Measurements from ENCODE around the gene R3HDM2. TPM values are rescaled to one million over a fixed set of nuclear protein-coding genes. Genes with fewer than 3 reads are reported as not detected.

Gene R3HDM2
- total RNA-seq, 1 experiment from 2014 or later, result 24.4 TPM

DNA sequence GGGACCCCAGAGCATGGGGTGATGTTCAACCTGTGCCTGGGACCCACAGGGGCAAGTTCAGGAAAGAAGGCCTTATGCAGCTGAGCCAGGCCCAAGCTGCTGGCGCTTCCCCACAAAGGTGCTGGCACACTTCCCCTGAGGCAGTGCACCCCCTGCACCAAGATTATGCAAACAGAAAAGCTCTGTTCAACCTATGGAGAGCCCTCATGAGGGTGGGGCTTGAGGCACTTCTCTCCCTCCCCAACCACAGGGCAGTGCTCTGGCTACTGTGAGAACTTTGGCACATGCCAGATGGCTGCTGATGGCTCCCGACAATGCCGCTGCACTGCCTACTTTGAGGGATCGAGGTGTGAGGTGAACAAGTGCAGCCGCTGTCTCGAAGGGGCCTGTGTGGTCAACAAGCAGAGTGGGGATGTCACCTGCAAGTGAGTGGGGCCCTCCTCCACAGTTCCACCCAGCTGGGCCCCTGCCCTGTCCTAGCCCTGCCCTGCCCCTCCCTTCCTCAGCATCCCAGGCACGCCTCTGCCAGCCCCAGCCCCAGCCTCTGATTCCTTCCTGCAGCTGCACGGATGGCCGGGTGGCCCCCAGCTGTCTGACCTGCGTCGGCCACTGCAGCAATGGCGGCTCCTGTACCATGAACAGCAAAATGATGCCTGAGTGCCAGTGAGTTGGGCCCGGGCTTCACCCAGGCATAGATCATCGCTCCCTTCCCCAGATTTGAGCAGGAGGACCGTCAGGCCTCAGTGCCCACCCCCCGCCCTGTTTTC, 219.7 kb downstream of the R3HDM2 start:
- DNase-seq (ENCODE audit: extremely low read depth, low read depth), result no peak

GRCh38 chr12:57210461-57210860, 220.4 kb downstream of the R3HDM2 start:
- DNase-seq (ENCODE audit: extremely low read depth, low read depth), result no peak

- no peak for DNase-seq (ENCODE audit: extremely low read depth, low read depth)
Measured at GRCh38 chr12:57209916-57210315, 220.9 kb downstream of the R3HDM2 start.

- DNase-seq (ENCODE audit: extremely low read depth, low read depth), result no peak
Measured at GRCh38 chr12:57208631-57209282, 222.1 kb downstream of the R3HDM2 start.

- DNase-seq (ENCODE audit: extremely low read depth, low read depth), result no peak
Measured at GRCh38 chr12:57207731-57208630, 222.9 kb downstream of the R3HDM2 start.

- no peak for DNase-seq (ENCODE audit: extremely low read depth, low read depth)
Measured at GRCh38 chr12:57205931-57206330, 224.9 kb downstream of the R3HDM2 start.

DNA sequence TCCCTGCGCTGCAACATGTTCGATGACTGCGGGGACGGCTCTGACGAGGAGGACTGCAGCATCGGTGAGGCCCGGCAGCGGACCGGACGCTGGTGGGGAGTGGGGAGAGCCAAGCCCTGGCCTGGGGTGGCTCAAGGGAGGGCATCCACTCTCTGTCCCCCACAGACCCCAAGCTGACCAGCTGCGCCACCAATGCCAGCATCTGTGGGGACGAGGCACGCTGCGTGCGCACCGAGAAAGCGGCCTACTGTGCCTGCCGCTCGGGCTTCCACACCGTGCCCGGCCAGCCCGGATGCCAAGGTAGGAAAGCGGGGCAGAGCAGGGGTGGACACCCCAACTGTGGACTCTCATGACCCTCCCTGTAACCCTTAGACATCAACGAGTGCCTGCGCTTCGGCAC, 225.7 kb downstream of the R3HDM2 start:
- DNase-seq (ENCODE audit: extremely low read depth, low read depth), result no peak

DNA sequence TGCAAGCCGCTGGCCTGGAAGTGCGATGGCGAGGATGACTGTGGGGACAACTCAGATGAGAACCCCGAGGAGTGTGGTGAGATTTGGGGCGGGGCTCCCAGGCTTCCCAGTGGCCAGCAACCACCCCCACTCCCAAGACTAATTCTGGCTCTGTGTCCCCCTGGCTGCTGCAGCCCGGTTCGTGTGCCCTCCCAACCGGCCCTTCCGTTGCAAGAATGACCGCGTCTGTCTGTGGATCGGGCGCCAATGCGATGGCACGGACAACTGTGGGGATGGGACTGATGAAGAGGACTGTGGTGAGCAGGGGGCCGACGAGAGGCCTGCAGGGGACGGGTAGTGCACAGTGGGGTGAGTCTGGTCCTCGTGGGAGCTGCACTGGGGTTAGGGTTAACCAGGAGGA, 226.4 kb downstream of the R3HDM2 start:
- DNase-seq (ENCODE audit: extremely low read depth, low read depth), result no peak

DNA sequence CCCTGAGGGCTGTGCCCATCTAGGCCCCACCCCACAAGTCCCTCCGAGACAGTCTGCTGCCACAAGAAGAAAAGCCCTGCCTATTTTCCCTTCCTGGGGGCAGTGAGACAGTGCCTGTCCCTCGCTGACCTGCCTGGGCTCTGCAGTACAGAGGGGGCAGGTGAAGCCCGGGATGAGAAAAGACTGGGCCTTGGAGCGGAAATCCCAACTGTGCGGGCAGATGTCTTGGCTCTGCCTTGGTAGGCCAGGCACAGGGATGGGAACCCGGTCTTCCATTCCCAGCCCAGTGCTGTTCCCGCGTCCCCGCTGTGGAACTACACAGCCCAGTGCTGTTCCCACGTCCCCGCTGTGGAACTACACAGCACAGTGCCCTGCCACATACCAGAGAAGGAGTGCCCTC, 227.1 kb downstream of the R3HDM2 start:
- no peak for DNase-seq (ENCODE audit: extremely low read depth, low read depth)

Small RNA genes lying within 50 kb of the gene (small RNA-seq; reads per million reads assigned to genes)
- gene RNU6-879P, result 0 reads per million in 2 experiments

Other genes with a start within 250 kb of the R3HDM2 start
- 9.7 and 10.7 TPM in 2 replicates for gene NXPH4, start 214.2 kb downstream of the R3HDM2 start, total RNA-seq (2014; rRNA removed; shearing (Covaris generic))
- gene SHMT2, start 201.3 kb downstream of the R3HDM2 start, total RNA-seq (2014; rRNA removed; shearing (Covaris generic)), result 373 and 409 TPM in 2 replicates
- gene STAC3, start 179.9 kb downstream of the R3HDM2 start, total RNA-seq (2014; rRNA removed; shearing (Covaris generic)), result 0.57 and 0.58 TPM in 2 replicates
- not detected in 2 replicates for gene INHBC, start 3.7 kb upstream of the R3HDM2 start, total RNA-seq (2014; rRNA removed; shearing (Covaris generic))
- 1.3 and 2.2 TPM in 2 replicates for gene INHBE, start 24.3 kb upstream of the R3HDM2 start, total RNA-seq (2014; rRNA removed; shearing (Covaris generic))
- 0.20 and 5.0 TPM in 2 replicates for gene GLI1, start 28.7 kb upstream of the R3HDM2 start, total RNA-seq (2014; rRNA removed; shearing (Covaris generic))
- not detected in 2 replicates for gene ARHGAP9, start 48.8 kb upstream of the R3HDM2 start, total RNA-seq (2014; rRNA removed; shearing (Covaris generic))
- gene MARS1, start 57.0 kb upstream of the R3HDM2 start, total RNA-seq (2014; rRNA removed; shearing (Covaris generic)), result 277 and 346 TPM in 2 replicates
- 194 and 202 TPM in 2 replicates for gene DDIT3, start 89.5 kb upstream of the R3HDM2 start, total RNA-seq (2014; rRNA removed; shearing (Covaris generic))
- 8.3 and 10.0 TPM in 2 replicates for gene MBD6, start 91.8 kb upstream of the R3HDM2 start, total RNA-seq (2014; rRNA removed; shearing (Covaris generic))
- 72.8 and 76.1 TPM in 2 replicates for gene DCTN2, start 116.1 kb upstream of the R3HDM2 start, total RNA-seq (2014; rRNA removed; shearing (Covaris generic))
- 0.07 and 0.09 TPM in 2 replicates for gene KIF5A, start 119.0 kb upstream of the R3HDM2 start, total RNA-seq (2014; rRNA removed; shearing (Covaris generic))
- gene PIP4K2C, start 160.1 kb upstream of the R3HDM2 start, total RNA-seq (2014; rRNA removed; shearing (Covaris generic)), result 34.6 and 39.8 TPM in 2 replicates
- 22.0 and 27.4 TPM in 2 replicates for gene DTX3, start 173.8 kb upstream of the R3HDM2 start, total RNA-seq (2014; rRNA removed; shearing (Covaris generic))
- 9.2 and 13.1 TPM in 2 replicates for gene ARHGEF25, start 180.4 kb upstream of the R3HDM2 start, total RNA-seq (2014; rRNA removed; shearing (Covaris generic))
- 43.1 and 46.4 TPM in 2 replicates for gene B4GALNT1, start 202.2 kb upstream of the R3HDM2 start, total RNA-seq (2014; rRNA removed; shearing (Covaris generic))

All from NCI-H460 (cell line).